Activated T-helper 2 cell treated with anti-CD3 and anti-CD28 coated beads, Interferon-gamma antibody, Interleukin-2, Interleukin-4, amounts not matched to agents 10 μg/mL and 5 μg/mL and 100 μg/mL, durations not matched to agents 14 hours and 24 hours and 36 hours (primary cell): ENCODE data around the gene MAMDC4. TPM values are rescaled to one million over a fixed set of nuclear protein-coding genes. Genes with fewer than 3 reads are reported as not detected.

Experiments
- total RNA-seq: library from RNA; stranded (reverse); gene quantifications from 2 replicates; pipeline ENCODE4 v1.2.3, GENCODE V29; 2022

The MAMDC4 gene
- total RNA-seq, 1 donor from 2014 or later, result 21.0 TPM

Other genes starting within 250 kb of the MAMDC4 start
- 2.6 and 2.8 TPM in 2 replicates for gene EGFL7, start 189.4 kb upstream of the MAMDC4 start, total RNA-seq
- gene AGPAT2, start 164.9 kb upstream of the MAMDC4 start, total RNA-seq, result 38.3 and 40.5 TPM in 2 replicates
- 3.1 and 3.4 TPM in 2 replicates for gene DIPK1B, start 139.8 kb upstream of the MAMDC4 start, total RNA-seq
- 1.2 and 1.7 TPM in 2 replicates for gene LCN10, start 109.4 kb upstream of the MAMDC4 start, total RNA-seq
- gene LCN6, start 103.8 kb upstream of the MAMDC4 start, total RNA-seq, result not detected in 2 replicates
- gene LCN8, start 94.1 kb upstream of the MAMDC4 start, total RNA-seq, result not detected in 2 replicates
- not detected in 2 replicates for gene LCN15, start 87.8 kb upstream of the MAMDC4 start, total RNA-seq
- gene TMEM141, start 61.0 kb upstream of the MAMDC4 start, total RNA-seq, result 34.4 and 34.7 TPM in 2 replicates
- gene CCDC183, start 56.0 kb upstream of the MAMDC4 start, total RNA-seq, result 0.11 TPM in 1 of 2 replicates, not detected in the other
- 108 and 111 TPM in 2 replicates for gene RABL6, start 44.4 kb upstream of the MAMDC4 start, total RNA-seq
- gene AJM1, start 9.9 kb upstream of the MAMDC4 start, total RNA-seq, result 5.0 and 5.1 TPM in 2 replicates
- 127 and 133 TPM in 2 replicates for gene PHPT1, start 2.9 kb upstream of the MAMDC4 start, total RNA-seq
- gene EDF1, start 14.0 kb downstream of the MAMDC4 start, total RNA-seq, result 381 and 410 TPM in 2 replicates
- 59.5 and 60.4 TPM in 2 replicates for gene TRAF2, start 34.2 kb downstream of the MAMDC4 start, total RNA-seq
- gene FBXW5, start 92.4 kb downstream of the MAMDC4 start, total RNA-seq, result 94.4 and 95.9 TPM in 2 replicates
- 0.76 and 0.89 TPM in 2 replicates for gene C8G, start 92.9 kb downstream of the MAMDC4 start, total RNA-seq
- gene LCN12, start 99.9 kb downstream of the MAMDC4 start, total RNA-seq, result 2.0 and 2.1 TPM in 2 replicates
- gene PTGDS, start 125.2 kb downstream of the MAMDC4 start, total RNA-seq, result not detected in 2 replicates
- gene LCNL1, start 130.6 kb downstream of the MAMDC4 start, total RNA-seq, result not detected in 2 replicates
- gene PAXX, start 140.1 kb downstream of the MAMDC4 start, total RNA-seq, result 60.5 and 72.6 TPM in 2 replicates
- gene CLIC3, start 144.2 kb downstream of the MAMDC4 start, total RNA-seq, result not detected in 2 replicates
- 27.4 and 31.4 TPM in 2 replicates for gene ABCA2, start 175.9 kb downstream of the MAMDC4 start, total RNA-seq
- 0.21 TPM in 1 of 2 replicates, not detected in the other for gene FUT7, start 179.7 kb downstream of the MAMDC4 start, total RNA-seq
- gene NPDC1, start 193.8 kb downstream of the MAMDC4 start, total RNA-seq, result 32.7 and 36.0 TPM in 2 replicates
- gene ENTPD2, start 201.7 kb downstream of the MAMDC4 start, total RNA-seq, result not detected in 2 replicates
- 26.5 and 27.1 TPM in 2 replicates for gene SAPCD2, start 218.2 kb downstream of the MAMDC4 start, total RNA-seq
- 20.0 and 22.3 TPM in 2 replicates for gene UAP1L1, start 225.2 kb downstream of the MAMDC4 start, total RNA-seq
- gene MAN1B1, start 234.6 kb downstream of the MAMDC4 start, total RNA-seq, result 47.5 and 52.2 TPM in 2 replicates